H1 (cell line): Measurements from ENCODE around the gene ACAP3. TPM values are rescaled to one million over a fixed set of nuclear protein-coding genes. Genes with fewer than 3 reads are reported as not detected.

Experiments used
- CHD1 ChIP-seq: IDR thresholded peaks from 2 replicates; pipeline ENCODE4 v1.6.1; 2012; ENCODE audit warnings: low read depth, low read length, improper control_type of control experiment
- CREB1 ChIP-seq: IDR thresholded peaks from 2 replicates; pipeline ENCODE4 v1.6.1; 2012; ENCODE audit warnings: inconsistent platforms
- polyA plus RNA-seq, 7 experiments: library from polyadenylated mRNA; depleted of rRNA in 3 of 7; stranded (reverse) in 5 of 7; unstranded in 2 of 7; fragments of >200 nt in 5 of 7; fragments of 200-250 nt in 2 of 7; gene quantifications; 1 replicate in 5 of 7; 2 replicates in 1 of 7; 4 replicates in 1 of 7; pipeline versions ENCODE4 v1.2.1 to v1.2.3, GENCODE V29; 2011 to 2013; ENCODE audit warnings: missing spikeins in 2 of 7, mixed read lengths in 2 of 7
- total RNA-seq: library from RNA; stranded (reverse); fragmentation: NEBNext Ultra II Directional; extraction: Animal tissue kit (Norgen Biotek cat#: 25700); gene quantifications from 2 replicates; pipeline ENCODE4 v1.2.1, GENCODE V29; 2021

Gene ACAP3
- total and polyA plus RNA-seq, 2 of the 8 experiments (the other 6 are each of a cell fraction or from before 2014, with no cell fraction given): 14.8 to 28.3 TPM

DNA sequence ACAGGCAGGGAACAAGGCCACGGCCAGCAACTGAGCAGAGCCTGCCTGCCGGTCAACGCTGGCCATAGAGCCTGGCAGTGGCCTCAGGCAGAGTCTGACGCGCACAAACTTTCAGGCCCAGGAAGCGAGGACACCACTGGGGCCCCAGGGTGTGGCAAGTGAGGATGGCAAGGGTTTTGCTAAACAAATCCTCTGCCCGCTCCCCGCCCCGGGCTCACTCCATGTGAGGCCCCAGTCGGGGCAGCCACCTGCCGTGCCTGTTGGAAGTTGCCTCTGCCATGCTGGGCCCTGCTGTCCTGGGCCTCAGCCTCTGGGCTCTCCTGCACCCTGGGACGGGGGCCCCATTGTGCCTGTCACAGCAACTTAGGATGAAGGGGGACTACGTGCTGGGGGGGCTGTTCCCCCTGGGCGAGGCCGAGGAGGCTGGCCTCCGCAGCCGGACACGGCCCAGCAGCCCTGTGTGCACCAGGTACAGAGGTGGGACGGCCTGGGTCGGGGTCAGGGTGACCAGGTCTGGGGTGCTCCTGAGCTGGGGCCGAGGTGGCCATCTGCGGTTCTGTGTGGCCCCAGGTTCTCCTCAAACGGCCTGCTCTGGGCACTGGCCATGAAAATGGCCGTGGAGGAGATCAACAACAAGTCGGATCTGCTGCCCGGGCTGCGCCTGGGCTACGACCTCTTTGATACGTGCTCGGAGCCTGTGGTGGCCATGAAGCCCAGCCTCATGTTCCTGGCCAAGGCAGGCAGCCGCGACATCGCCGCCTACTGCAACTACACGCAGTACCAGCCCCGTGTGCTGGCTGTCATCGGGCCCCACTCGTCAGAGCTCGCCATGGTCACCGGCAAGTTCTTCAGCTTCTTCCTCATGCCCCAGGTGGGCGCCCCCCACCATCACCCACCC is 23.6 kb upstream of the ACAP3 start, which contains the start of gene TAS1R3 (continued):
- no peak for TF ChIP-seq CHD1
- no peak for TF ChIP-seq CREB1
